DND-41 (cell line): Measurements from ENCODE around the gene EML1.
"Not testable (repeated sequence)": the region's sequence is repeated elsewhere in the genome, so short reads cannot be mapped to it uniquely, and the experiment has no call there.

Source experiments
- EZH2 ChIP-seq: IDR thresholded peaks from 3 replicates; pipeline ENCODE4 v1.6.1; 2012; ENCODE audit warnings: borderline replicate concordance, low read depth, mild to moderate bottlenecking, moderate library complexity, low read length, inconsistent platforms; ENCODE audit not compliant: severe bottlenecking
- TF ChIP-seq, protein P1 (sequence below): IDR thresholded peaks from 2 replicates; pipeline ENCODE4 v1.5.1; 2012; ENCODE audit warnings: borderline replicate concordance, low read length, moderate library complexity, mild to moderate bottlenecking; ENCODE audit not compliant: poor library complexity, severe bottlenecking; ENCODE audit errors: extremely low read depth

DNA sequence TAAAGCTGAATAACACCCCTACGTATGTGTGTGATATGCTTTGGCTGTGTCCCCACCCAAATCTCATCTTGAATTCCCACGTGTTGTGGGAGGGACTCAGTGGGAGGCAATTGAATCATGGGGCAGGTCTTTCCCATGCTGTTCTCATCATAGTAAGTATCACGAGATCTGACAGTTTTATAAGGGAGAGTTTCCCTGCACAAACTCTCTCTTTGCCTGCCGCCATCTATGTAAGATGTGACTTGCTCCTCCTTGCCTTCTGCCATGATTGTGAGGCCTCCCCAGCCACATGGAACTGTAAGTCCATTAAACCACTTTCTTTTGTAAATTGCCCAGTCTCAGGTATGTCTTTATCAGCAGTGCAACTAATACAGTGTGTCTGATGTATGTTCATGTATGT, 30.3 kb upstream of the EML1 start:
- TF ChIP-seq, protein P1, sequence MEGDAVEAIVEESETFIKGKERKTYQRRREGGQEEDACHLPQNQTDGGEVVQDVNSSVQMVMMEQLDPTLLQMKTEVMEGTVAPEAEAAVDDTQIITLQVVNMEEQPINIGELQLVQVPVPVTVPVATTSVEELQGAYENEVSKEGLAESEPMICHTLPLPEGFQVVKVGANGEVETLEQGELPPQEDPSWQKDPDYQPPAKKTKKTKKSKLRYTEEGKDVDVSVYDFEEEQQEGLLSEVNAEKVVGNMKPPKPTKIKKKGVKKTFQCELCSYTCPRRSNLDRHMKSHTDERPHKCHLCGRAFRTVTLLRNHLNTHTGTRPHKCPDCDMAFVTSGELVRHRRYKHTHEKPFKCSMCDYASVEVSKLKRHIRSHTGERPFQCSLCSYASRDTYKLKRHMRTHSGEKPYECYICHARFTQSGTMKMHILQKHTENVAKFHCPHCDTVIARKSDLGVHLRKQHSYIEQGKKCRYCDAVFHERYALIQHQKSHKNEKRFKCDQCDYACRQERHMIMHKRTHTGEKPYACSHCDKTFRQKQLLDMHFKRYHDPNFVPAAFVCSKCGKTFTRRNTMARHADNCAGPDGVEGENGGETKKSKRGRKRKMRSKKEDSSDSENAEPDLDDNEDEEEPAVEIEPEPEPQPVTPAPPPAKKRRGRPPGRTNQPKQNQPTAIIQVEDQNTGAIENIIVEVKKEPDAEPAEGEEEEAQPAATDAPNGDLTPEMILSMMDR = not testable (repeated sequence)
- not testable (repeated sequence) for TF ChIP-seq EZH2
